SU-DHL-6 (cell line): Measurements from ENCODE around the gene RASGRP1.

Source experiments
- EZH2phosphoT487 ChIP-seq: fragments of 200-600 bp; sonication (generic), shearing (Covaris generic); conservative IDR thresholded peaks from 2 replicates; pipeline ENCODE4 v1.6.1; 2018; ENCODE audit warnings: mild to moderate bottlenecking, antibody characterized with exemption, low read length, moderate library complexity, mixed read lengths
- TF ChIP-seq, protein P1 (sequence below): fragments of 200-600 bp; sonication (generic); IDR thresholded peaks from one replicate; pipeline ENCODE4 v1.5.1; 2017; ENCODE audit warnings: antibody characterized with exemption, mild to moderate bottlenecking, low read length, moderate library complexity; ENCODE audit not compliant: insufficient read depth, poor library complexity, severe bottlenecking

GRCh38 chr15:38504680-38505467 is 59.7 kb downstream of the RASGRP1 start:
- TF ChIP-seq, protein P1, sequence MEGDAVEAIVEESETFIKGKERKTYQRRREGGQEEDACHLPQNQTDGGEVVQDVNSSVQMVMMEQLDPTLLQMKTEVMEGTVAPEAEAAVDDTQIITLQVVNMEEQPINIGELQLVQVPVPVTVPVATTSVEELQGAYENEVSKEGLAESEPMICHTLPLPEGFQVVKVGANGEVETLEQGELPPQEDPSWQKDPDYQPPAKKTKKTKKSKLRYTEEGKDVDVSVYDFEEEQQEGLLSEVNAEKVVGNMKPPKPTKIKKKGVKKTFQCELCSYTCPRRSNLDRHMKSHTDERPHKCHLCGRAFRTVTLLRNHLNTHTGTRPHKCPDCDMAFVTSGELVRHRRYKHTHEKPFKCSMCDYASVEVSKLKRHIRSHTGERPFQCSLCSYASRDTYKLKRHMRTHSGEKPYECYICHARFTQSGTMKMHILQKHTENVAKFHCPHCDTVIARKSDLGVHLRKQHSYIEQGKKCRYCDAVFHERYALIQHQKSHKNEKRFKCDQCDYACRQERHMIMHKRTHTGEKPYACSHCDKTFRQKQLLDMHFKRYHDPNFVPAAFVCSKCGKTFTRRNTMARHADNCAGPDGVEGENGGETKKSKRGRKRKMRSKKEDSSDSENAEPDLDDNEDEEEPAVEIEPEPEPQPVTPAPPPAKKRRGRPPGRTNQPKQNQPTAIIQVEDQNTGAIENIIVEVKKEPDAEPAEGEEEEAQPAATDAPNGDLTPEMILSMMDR: no peak
- no peak for TF ChIP-seq EZH2phosphoT487
